WTC11 (cell line): ENCODE data around the gene ZNF688. TPM values are rescaled to one million over a fixed set of nuclear protein-coding genes. Genes with fewer than 3 reads are reported as not detected.

Experiments used
- ATAC-seq: fragments of 200-7000 bp; cut with Tn5 transposase; 2 replicates; pipeline ENCODE4 v1.10.0; 2021; ENCODE audit warnings: mild to moderate bottlenecking, moderate library complexity
- CTCF ChIA-PET: fragments of 300-600 bp; sonication (Branson Sonifier 250); formaldehyde crosslinking; loops from one replicate; lab custom pipeline; 2021; ENCODE audit warnings: antibody characterized with exemption; lab: Charles Lee
- POLR2A ChIA-PET: fragments of 350-600 bp; sonication (Branson Sonifier 250); formaldehyde crosslinking; loops from one replicate; lab custom pipeline; 2021; ENCODE audit warnings: antibody characterized with exemption; lab: Charles Lee
- DNase-seq: peaks from one replicate; pipeline ENCODE4 v3.0.0; 2021; ENCODE audit warnings: low spot score
- H3K27ac Mint-ChIP-seq: 2 replicates; pipeline ENCODE4 v1.8.0; 2021; ENCODE audit warnings: mixed read lengths
- H3K27me3 Mint-ChIP-seq: 2 replicates; pipeline ENCODE4 v1.8.0; 2021; ENCODE audit warnings: low read depth, mild to moderate bottlenecking, moderate library complexity, mixed read lengths
- H3K36me3 Mint-ChIP-seq: 2 replicates; pipeline ENCODE4 v1.8.0; 2021; ENCODE audit warnings: mixed read lengths
- H3K4me1 Mint-ChIP-seq: 2 replicates; pipeline ENCODE4 v1.8.0; 2022; ENCODE audit warnings: mixed read lengths
- H3K4me3 Mint-ChIP-seq: 2 replicates; pipeline ENCODE4 v1.8.0; 2021; ENCODE audit warnings: mild to moderate bottlenecking, moderate library complexity, mixed read lengths
- H3K9me3 Mint-ChIP-seq: 2 replicates; pipeline ENCODE4 v1.8.0; 2021; ENCODE audit warnings: mixed read lengths
- ATF2 ChIP-seq: sonication (generic); formaldehyde crosslinking; IDR thresholded peaks from 2 replicates; pipeline ENCODE4 v1.8.1; 2022; ENCODE audit warnings: low read depth, missing genetic modification reagents, borderline replicate concordance
- CTCF ChIP-seq: fragments of 200-600 bp; IDR thresholded peaks from 2 replicates; pipeline ENCODE4 v1.8.0; 2022; ENCODE audit warnings: antibody characterized with exemption
- ETV6 ChIP-seq: sonication (generic); formaldehyde crosslinking; IDR thresholded peaks from 2 replicates; pipeline ENCODE4 v1.8.1; 2022; ENCODE audit warnings: mild to moderate bottlenecking, missing genetic modification reagents
- GTF2I ChIP-seq: fragments of 250-450 bp; sonication (Bioruptor Pico); conservative IDR thresholded peaks from 2 replicates; pipeline ENCODE4 v1.4.0; 2021; ENCODE audit warnings: mild to moderate bottlenecking
- IRF1 ChIP-seq: sonication (generic); formaldehyde crosslinking; IDR thresholded peaks from 2 replicates; pipeline ENCODE4 v1.8.0; 2023; ENCODE audit warnings: missing genetic modification reagents
- IRF2 ChIP-seq: sonication (generic); formaldehyde crosslinking; IDR thresholded peaks from 2 replicates; pipeline ENCODE4 v1.8.0; 2022; ENCODE audit warnings: low read depth, missing genetic modification reagents, borderline replicate concordance
- JUN ChIP-seq: sonication (generic); formaldehyde crosslinking; IDR thresholded peaks from 2 replicates; pipeline ENCODE4 v1.8.0; 2023; ENCODE audit warnings: mild to moderate bottlenecking, missing genetic modification reagents
- OVOL2 ChIP-seq: fragments of 250-450 bp; sonication (Bioruptor Pico); IDR thresholded peaks from 2 replicates; pipeline ENCODE4 v1.9.0; 2021; ENCODE audit warnings: mild to moderate bottlenecking, borderline replicate concordance
- TEAD1 ChIP-seq: sonication (generic); formaldehyde crosslinking; IDR thresholded peaks from 2 replicates; pipeline ENCODE4 v1.8.0; 2022; ENCODE audit warnings: mild to moderate bottlenecking, missing genetic modification reagents
- TEAD4 ChIP-seq: sonication (generic); formaldehyde crosslinking; IDR thresholded peaks from 2 replicates; pipeline ENCODE4 v1.8.0; 2022; ENCODE audit warnings: mild to moderate bottlenecking, missing genetic modification reagents
- ZNF219 ChIP-seq: sonication (generic); formaldehyde crosslinking; IDR thresholded peaks from 2 replicates; pipeline ENCODE4 v1.8.0; 2023; ENCODE audit warnings: missing genetic modification reagents, mild to moderate bottlenecking, borderline replicate concordance
- ZNF263 ChIP-seq: sonication (generic); formaldehyde crosslinking; IDR thresholded peaks from 2 replicates; pipeline ENCODE4 v1.8.1; 2022; ENCODE audit warnings: low read depth, mild to moderate bottlenecking, moderate library complexity, missing genetic modification reagents
- ZNF532 ChIP-seq: fragments of 250-450 bp; sonication (Bioruptor Pico); IDR thresholded peaks from 2 replicates; pipeline ENCODE4 v1.9.0; 2021; ENCODE audit warnings: mild to moderate bottlenecking, borderline replicate concordance
- ZNF671 ChIP-seq: fragments of 250-450 bp; sonication (Bioruptor Pico); IDR thresholded peaks from 2 replicates; pipeline ENCODE4 v1.8.0; 2021; ENCODE audit warnings: mild to moderate bottlenecking
- total RNA-seq: library from RNA; stranded (reverse); gene quantifications from 3 replicates; pipeline ENCODE4 v1.2.3, GENCODE V29; 2021
- TF ChIP-seq, protein P1 (sequence below): sonication (generic); formaldehyde crosslinking; IDR thresholded peaks from 2 replicates; pipeline ENCODE4 v1.8.0; 2022; ENCODE audit warnings: mild to moderate bottlenecking, missing genetic modification reagents
- TF ChIP-seq, protein P2 (sequence below): sonication (generic); formaldehyde crosslinking; IDR thresholded peaks from 2 replicates; pipeline ENCODE4 v1.8.1; 2023; ENCODE audit warnings: mild to moderate bottlenecking, missing genetic modification reagents
- TF ChIP-seq, protein P3 (sequence below): sonication (generic); formaldehyde crosslinking; IDR thresholded peaks from 2 replicates; pipeline ENCODE4 v1.8.0; 2023; ENCODE audit warnings: mild to moderate bottlenecking, missing genetic modification reagents

ZNF688 gene
- total RNA-seq, 1 experiment from 2014 or later, result 4.2 TPM

DNA sequence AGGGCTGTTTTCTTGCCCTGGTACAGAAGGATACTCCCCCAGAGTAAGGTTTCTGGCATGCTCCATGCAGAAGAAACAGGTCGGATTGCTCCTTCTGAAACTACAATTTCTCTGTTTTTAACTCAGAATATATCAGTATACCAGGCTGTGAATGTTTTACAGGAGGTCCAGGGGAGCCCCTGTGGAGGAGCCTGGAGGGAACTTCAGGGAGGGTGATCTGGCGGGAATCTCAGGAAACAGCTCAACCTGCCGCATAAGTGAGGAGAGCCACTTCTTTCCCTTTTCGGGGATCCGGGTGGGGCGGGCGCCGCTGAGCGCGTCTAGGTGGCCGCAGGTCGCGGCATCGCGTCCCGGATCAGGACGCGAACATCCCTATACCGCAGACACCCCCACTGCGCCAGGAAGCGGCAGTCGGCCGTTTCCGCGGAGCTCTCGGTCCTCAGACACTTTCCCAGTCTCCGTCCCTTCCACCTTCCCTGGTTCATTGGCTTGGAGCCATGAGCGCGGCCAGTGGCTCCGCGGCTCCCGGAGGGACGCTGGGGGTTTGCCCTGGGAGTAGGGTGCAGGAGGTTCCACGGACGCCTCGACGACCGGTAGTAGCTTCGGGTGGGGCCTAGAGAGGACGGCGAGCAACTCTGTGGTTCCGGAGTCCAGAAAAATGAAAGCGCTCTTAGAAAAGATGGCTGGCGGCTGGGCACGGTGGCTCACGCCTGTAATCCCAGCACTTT is 10.3 kb downstream of the ZNF688 start:
- Mint-ChIP-seq H3K4me1 (peaks cover 21% of the 10 kb centered on the region), H3K4me3 (peak overlapping the region; percentile 71), H3K36me3 (peaks cover under 1% of the 10 kb centered on the region)
- POLR2A ChIA-PET, result interaction anchor here (0.8 to 2.0 kb wide), 4 partner anchors 9 to 131 kb away, joined by 3 to 7 read pairs (median 4); partner anchors contain the start of genes DCTPP1, ZNF688 and ZNF747
- peak; percentile 1 for ATAC-seq
- TF ChIP-seq GTF2I (CRISPR knock-in tag), result no peak
- TF ChIP-seq TEAD1 (CRISPR knock-in tag), result no peak
- TF ChIP-seq IRF1 (CRISPR knock-in tag), result no peak
- no peak for TF ChIP-seq IRF2 (CRISPR knock-in tag)
- TF ChIP-seq, protein P1, sequence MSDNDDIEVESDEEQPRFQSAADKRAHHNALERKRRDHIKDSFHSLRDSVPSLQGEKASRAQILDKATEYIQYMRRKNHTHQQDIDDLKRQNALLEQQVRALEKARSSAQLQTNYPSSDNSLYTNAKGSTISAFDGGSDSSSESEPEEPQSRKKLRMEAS, result no peak
- TF ChIP-seq ZNF263 (CRISPR knock-in tag), result no peak
- TF ChIP-seq, protein P2, sequence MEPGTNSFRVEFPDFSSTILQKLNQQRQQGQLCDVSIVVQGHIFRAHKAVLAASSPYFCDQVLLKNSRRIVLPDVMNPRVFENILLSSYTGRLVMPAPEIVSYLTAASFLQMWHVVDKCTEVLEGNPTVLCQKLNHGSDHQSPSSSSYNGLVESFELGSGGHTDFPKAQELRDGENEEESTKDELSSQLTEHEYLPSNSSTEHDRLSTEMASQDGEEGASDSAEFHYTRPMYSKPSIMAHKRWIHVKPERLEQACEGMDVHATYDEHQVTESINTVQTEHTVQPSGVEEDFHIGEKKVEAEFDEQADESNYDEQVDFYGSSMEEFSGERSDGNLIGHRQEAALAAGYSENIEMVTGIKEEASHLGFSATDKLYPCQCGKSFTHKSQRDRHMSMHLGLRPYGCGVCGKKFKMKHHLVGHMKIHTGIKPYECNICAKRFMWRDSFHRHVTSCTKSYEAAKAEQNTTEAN (CRISPR knock-in tag), result no peak
- TF ChIP-seq OVOL2 (CRISPR knock-in tag), result no peak
- no peak for TF ChIP-seq JUN
- TF ChIP-seq TEAD4, result no peak
- no peak for TF ChIP-seq ETV6 (CRISPR knock-in tag)
- no peak for TF ChIP-seq ZNF532
- TF ChIP-seq, all 79 proteins: peak for 0
- Mint-ChIP-seq H3K27me3 (peaks cover 17% of the 10 kb centered on the region), H3K27ac (no peak overlapping the region), H3K9me3 (no peaks in the 10 kb centered on the region)
- DNase-seq, result peak; percentile 58
- CTCF ChIA-PET, result interaction anchor here (0.6 to 2.2 kb wide), 8 partner anchors 11 to 330 kb away, joined by 3 to 14 read pairs (median 4); partner anchors contain the start of genes DCTPP1, ZNF688, ZNF689 and ZNF747

DNA sequence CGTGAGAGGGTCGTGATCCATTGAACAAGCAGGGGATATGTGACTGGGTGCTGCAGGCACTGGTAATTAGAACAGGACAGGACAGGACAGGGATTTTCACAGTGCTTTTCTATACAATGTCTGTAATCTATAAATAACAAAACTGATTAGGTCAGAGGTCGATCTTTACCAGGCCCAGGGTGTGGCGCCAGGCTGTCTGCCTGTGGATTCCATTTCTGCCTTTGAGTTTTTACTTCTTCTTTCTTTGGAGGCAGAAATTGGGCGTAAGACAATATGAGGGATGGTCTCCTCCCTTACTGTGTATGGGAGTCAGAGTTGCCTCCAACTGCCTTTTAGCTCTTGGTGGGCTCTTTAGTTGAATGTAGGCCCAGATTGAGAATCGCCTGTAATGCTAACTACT is 11.8 kb downstream of the ZNF688 start:
- H3K9me3 Mint-ChIP-seq, result no peaks in the 10 kb centered on the region
- no peak for ATAC-seq
- peak overlapping the region; percentile 71; the same call in 1 of the 2 replicates for H3K27ac Mint-ChIP-seq
- H3K27me3 Mint-ChIP-seq, result peaks cover 17% of the 10 kb centered on the region
- ChIA-PET POLR2A (interaction anchor here (1.3 to 3.5 kb wide), 3 partner anchors 12 to 25 kb away, joined by 3 to 42 read pairs (median 7); partner anchors contain the start of genes ZNF688 and ZNF747), CTCF (interaction anchor here (1.0 kb wide), 1 partner anchor 24 kb away, joined by 3 read pairs; no protein-coding TSS in a partner anchor)
- peaks cover 26% of the 10 kb centered on the region for H3K4me1 Mint-ChIP-seq
- DNase-seq, result no peak
- TF ChIP-seq, protein P3, sequence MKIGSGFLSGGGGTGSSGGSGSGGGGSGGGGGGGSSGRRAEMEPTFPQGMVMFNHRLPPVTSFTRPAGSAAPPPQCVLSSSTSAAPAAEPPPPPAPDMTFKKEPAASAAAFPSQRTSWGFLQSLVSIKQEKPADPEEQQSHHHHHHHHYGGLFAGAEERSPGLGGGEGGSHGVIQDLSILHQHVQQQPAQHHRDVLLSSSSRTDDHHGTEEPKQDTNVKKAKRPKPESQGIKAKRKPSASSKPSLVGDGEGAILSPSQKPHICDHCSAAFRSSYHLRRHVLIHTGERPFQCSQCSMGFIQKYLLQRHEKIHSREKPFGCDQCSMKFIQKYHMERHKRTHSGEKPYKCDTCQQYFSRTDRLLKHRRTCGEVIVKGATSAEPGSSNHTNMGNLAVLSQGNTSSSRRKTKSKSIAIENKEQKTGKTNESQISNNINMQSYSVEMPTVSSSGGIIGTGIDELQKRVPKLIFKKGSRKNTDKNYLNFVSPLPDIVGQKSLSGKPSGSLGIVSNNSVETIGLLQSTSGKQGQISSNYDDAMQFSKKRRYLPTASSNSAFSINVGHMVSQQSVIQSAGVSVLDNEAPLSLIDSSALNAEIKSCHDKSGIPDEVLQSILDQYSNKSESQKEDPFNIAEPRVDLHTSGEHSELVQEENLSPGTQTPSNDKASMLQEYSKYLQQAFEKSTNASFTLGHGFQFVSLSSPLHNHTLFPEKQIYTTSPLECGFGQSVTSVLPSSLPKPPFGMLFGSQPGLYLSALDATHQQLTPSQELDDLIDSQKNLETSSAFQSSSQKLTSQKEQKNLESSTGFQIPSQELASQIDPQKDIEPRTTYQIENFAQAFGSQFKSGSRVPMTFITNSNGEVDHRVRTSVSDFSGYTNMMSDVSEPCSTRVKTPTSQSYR (CRISPR knock-in tag), result no peak
- TF ChIP-seq ZNF671 (CRISPR knock-in tag) (no peak), ATF2 (CRISPR knock-in tag) (no peak), CTCF (no peak), ZNF219 (CRISPR knock-in tag) (no peak)
- TF ChIP-seq, all 79 proteins: peak for 0
- peak overlapping the region; percentile 40; the same call in 1 of the 2 replicates for H3K4me3 Mint-ChIP-seq
- H3K36me3 Mint-ChIP-seq, result peaks cover 4% of the 10 kb centered on the region
